Thyroid gland (tissue), 4 donors: ENCODE measurements around the gene KRTAP10-5. TPM values are rescaled to one million over a fixed set of nuclear protein-coding genes. Genes with fewer than 3 reads are reported as not detected.

ENCODE experiments used
- DNase-seq, 2 donors: peaks; one replicate each; pipeline ENCODE4 v3.0.0-alpha.2; 2019
- H3K27ac ChIP-seq, 3 donors: fragments of 200-600 bp; sonication (generic); 1 replicate in 2 of 3; 2 replicates in 1 of 3; pipeline ENCODE4 v1.5.1; 2016 to 2019; ENCODE audit warnings: mild to moderate bottlenecking in 1 of 3, moderate library complexity in 1 of 3
- H3K27me3 ChIP-seq: fragments of 200-600 bp; sonication (generic); one replicate; pipeline ENCODE4 v1.5.1; 2019
- H3K36me3 ChIP-seq, 2 donors: fragments of 200-600 bp; sonication (generic); one replicate each; pipeline ENCODE4 v1.5.1; 2016 to 2019
- H3K4me1 ChIP-seq, 2 donors: fragments of 200-600 bp; sonication (generic); one replicate each; pipeline ENCODE4 v1.5.1; 2017 to 2019
- H3K4me3 ChIP-seq, 3 donors: fragments of 200-600 bp; sonication (generic); replicated peaks in 1 of 3; 1 replicate in 2 of 3; 2 replicates in 1 of 3; pipeline ENCODE4 v1.5.1; 2016; ENCODE audit warnings: mild to moderate bottlenecking in 1 of 3
- H3K9me3 ChIP-seq: fragments of 200-600 bp; sonication (generic); one replicate; pipeline ENCODE4 v1.5.1; 2017
- CTCF ChIP-seq, 6 experiments: fragments of 200-600 bp in 3 of 6; fragments of 450-650 bp in 3 of 6; sonication (generic) in 3 of 6; IDR thresholded peaks; one replicate each; pipeline ENCODE4 v1.5.1; 2016 to 2019; ENCODE audit warnings: antibody characterized with exemption in 6 of 6, mild to moderate bottlenecking in 2 of 6, inconsistent platforms in 1 of 6, moderate library complexity in 1 of 6
- POLR2A ChIP-seq, 2 donors: fragments of 450-650 bp; IDR thresholded peaks; one replicate each; pipeline ENCODE4 v1.6.1; 2017; ENCODE audit warnings: antibody characterized with exemption in 2 of 2, mild to moderate bottlenecking in 2 of 2, moderate library complexity in 1 of 2
- WGBS, 2 donors: methylation state at CpG; one replicate each; pipeline ENCODE4 v1.1.5; 2017; 5-methylcytosine and 5-hydroxymethylcytosine counted together
- intact Hi-C: fragments of 100-400 bp; cut with DNase I; formaldehyde crosslinking; loops from one replicate; pipeline ENCODE4 v1.15.1; 2023
- total RNA-seq, 4 donors: library from RNA; depleted of rRNA; stranded (reverse); fragments of >200 nt; gene quantifications; one replicate each; pipeline ENCODE4 v1.2.3, GENCODE V29; 2016

The KRTAP10-5 gene
- total RNA-seq, 4 donors from 2014 or later = 0.78 TPM; not detected in 3

GRCh38 chr21:44609193-44609592 is 28.8 kb upstream of the KRTAP10-5 start:
- no peaks in the 10 kb centered on the region for H3K4me1 ChIP-seq
- no peak for DNase-seq
- TF ChIP-seq POLR2A (IDR thresholded peaks at IDR 0.05) = no peak
- no peak for TF ChIP-seq CTCF (IDR thresholded peaks at IDR 0.05)

DNA sequence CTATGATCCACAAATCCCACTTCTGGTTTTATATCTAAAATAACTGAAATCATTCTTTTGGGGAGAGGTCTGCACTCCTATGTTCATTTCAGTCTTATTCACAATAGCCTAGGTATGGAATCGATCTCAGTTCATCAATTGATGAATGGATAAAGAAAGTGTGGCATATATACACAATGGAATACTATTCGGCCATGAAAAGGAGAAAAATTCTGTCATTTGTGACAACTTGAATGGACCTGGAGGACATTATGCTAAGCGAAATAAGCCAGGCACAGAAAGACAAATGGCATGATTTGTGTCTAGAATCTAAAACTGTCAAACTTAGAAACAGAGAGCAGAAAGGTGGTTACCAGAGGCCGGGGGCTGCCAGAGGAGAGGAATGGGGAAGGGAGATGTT is 26.1 kb upstream of the KRTAP10-5 start:
- intact Hi-C loops = no loop called here
- Histone ChIP-seq H3K9me3 (no peaks in the 10 kb centered on the region), H3K36me3 (no peaks in the 10 kb centered on the region), H3K4me3 (no peak overlapping the region), H3K4me1 (no peaks in the 10 kb centered on the region), H3K27me3 (no peaks in the 10 kb centered on the region), H3K27ac (no peak overlapping the region)
- TF ChIP-seq CTCF (IDR thresholded peaks at IDR 0.05) (no peak), POLR2A (IDR thresholded peaks at IDR 0.05) (no peak)
- 79 to 83% methylated on average over 4 of the region's 4 CpGs for WGBS, 2 donors
- no peak for DNase-seq

More at GRCh38 chr21:44609193-44609592, 28.8 kb upstream of the KRTAP10-5 start:
- intact Hi-C loops = no loop called here
- no peaks in the 10 kb centered on the region for H3K36me3 ChIP-seq
- H3K27me3 ChIP-seq = no peaks in the 10 kb centered on the region
- H3K27ac ChIP-seq = no peak overlapping the region
- no peaks in the 10 kb centered on the region for H3K9me3 ChIP-seq
- H3K4me3 ChIP-seq = no peak overlapping the region

GRCh38 chr21:44603911-44604310 is 23.5 kb upstream of the KRTAP10-5 start:
- Histone ChIP-seq H3K27me3 (no peaks in the 10 kb centered on the region), H3K27ac (no peak overlapping the region), H3K4me3 (no peak overlapping the region), H3K4me1 (no peaks in the 10 kb centered on the region), H3K9me3 (no peaks in the 10 kb centered on the region), H3K36me3 (no peaks in the 10 kb centered on the region)
- TF ChIP-seq CTCF (IDR thresholded peaks at IDR 0.05) (no peak), POLR2A (IDR thresholded peaks at IDR 0.05) (no peak)
- intact Hi-C loops = no loop called here
- 88 to 96% methylated on average over 8 of the region's 8 CpGs for WGBS, 2 donors
- no peak for DNase-seq

DNA sequence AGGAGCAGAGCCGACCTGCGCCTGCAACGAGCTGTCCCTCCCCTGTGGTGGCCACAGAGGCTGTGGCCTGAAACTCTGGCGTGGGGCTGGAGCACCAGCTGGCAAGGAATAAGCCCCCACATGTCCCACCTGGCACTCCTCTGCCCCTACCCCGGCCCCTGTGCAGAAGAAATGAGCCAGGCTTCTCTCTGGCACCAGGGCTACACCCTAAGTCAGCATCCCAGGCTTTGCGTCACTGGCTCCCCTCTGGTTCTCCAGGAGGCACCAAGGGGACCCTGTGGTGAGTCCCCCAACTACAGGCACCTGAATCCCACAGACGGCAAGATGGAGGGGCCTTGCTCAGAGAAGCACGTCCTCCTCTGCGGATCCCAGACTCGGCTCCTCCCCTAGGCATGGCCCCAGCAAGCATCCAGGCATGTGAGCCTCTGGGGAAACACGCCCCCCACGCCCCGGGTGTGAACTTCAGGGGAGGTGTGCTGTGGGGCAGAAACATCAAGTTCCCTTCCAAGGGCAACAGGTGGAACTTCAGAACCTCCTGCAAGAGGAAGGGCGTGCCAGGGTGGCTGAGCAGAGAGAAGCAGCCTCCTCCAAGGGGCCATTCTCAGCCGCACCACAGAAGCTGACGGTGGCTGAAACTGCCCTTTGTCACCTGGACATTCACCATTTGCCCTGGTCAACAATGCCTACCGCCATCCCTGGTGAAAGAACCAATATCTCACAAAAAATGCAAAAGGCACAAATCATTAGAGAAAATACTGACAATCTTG is 22.9 kb upstream of the KRTAP10-5 start:
- no peak for DNase-seq
- 56 to 61% methylated on average over 15 to 17 of the region's 17 CpGs for WGBS, 2 donors
- H3K4me3 ChIP-seq = no peak overlapping the region
- no peak overlapping the region for H3K27ac ChIP-seq
- no peaks in the 10 kb centered on the region for H3K9me3 ChIP-seq
- intact Hi-C loops = no loop called here
- TF ChIP-seq POLR2A (IDR thresholded peaks at IDR 0.05) (no peak), CTCF (IDR thresholded peaks at IDR 0.05) (no peak)
- no peaks in the 10 kb centered on the region for H3K36me3 ChIP-seq
- H3K27me3 ChIP-seq = no peaks in the 10 kb centered on the region
- no peaks in the 10 kb centered on the region for H3K4me1 ChIP-seq

DNA sequence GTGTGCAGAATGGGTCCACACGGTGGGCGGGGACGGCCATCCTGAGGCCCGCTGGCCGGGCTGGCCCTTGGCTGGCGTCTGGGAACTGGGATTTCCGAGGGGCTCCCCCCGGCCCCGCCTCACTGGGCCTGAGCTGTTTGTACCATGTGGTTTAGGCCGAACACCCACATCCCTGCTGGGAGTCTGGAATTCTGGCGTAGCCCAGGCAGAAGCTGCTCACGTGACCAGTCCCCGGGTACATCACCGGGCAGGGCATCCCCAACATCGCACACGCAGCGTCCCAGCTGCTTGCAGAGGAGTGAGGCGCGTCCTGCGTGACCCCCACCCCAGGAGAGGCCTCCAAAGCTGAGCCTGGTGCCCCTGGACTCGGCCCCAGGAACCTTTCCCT is 22.1 kb upstream of the KRTAP10-5 start:
- Histone ChIP-seq H3K9me3 (no peaks in the 10 kb centered on the region), H3K4me1 (no peaks in the 10 kb centered on the region), H3K27me3 (no peaks in the 10 kb centered on the region), H3K36me3 (no peaks in the 10 kb centered on the region), H3K27ac (no peak overlapping the region), H3K4me3 (no peak overlapping the region)
- intact Hi-C loops = no loop called here
- no peak for DNase-seq
- TF ChIP-seq CTCF (IDR thresholded peaks at IDR 0.05) (no peak), POLR2A (IDR thresholded peaks at IDR 0.05) (no peak)
- WGBS, 2 donors = 65 to 92% methylated on average over 4 to 15 of the region's 21 CpGs
